VCaP (cell line): ENCODE data around the gene PERP.

Experiments
- H3K27ac ChIP-seq: fragments of 450-650 bp; 2 replicates; pipeline ENCODE4 v1.5.1; 2017
- TF ChIP-seq, protein P1 (sequence below): fragments of 450-650 bp; conservative IDR thresholded peaks from 2 replicates; pipeline ENCODE4 v1.5.1; 2017; ENCODE audit warnings: mild to moderate bottlenecking, moderate library complexity

PERP gene

DNA sequence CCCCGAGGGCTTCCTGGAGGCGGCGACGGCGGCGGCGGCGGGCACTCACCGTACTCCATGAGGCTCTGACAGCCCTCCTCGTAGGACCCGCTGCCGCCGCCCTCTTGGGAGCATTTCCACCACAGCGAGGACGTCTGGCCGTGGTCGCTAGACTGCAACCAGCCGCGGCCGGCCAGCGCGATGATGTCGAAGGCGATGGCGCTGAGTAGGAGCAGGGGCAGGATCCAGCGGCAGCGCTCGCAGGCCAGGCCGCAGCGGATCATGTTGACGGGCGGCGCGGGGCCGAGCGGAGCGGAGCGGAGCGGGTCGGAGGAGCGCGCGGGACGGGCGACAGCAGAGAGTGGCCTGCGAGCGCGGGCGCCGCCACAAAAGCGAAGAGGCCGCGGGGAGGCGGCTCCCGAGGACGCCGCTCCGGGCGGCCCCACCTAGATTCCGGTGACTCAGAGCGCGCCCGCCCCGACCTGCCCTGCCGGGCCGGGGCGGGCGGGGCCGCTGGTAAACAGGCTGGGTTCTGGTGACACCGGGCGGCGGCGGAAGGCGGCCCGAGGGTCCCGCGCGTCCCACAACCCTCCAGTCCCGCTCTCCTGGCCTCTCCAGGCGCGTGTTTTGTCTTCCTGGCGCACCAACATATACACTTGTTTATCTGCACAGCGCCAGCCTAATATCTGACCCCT lies at the start of gene PERP:
TSS of gene PERP (minus strand) at position 342 of the 674 bp plus-strand sequence. CDS start at position 263, 79 bp downstream.
- H3K27ac ChIP-seq, result peak within 1 kb of the TSS; percentile 83
- TF ChIP-seq, protein P1, sequence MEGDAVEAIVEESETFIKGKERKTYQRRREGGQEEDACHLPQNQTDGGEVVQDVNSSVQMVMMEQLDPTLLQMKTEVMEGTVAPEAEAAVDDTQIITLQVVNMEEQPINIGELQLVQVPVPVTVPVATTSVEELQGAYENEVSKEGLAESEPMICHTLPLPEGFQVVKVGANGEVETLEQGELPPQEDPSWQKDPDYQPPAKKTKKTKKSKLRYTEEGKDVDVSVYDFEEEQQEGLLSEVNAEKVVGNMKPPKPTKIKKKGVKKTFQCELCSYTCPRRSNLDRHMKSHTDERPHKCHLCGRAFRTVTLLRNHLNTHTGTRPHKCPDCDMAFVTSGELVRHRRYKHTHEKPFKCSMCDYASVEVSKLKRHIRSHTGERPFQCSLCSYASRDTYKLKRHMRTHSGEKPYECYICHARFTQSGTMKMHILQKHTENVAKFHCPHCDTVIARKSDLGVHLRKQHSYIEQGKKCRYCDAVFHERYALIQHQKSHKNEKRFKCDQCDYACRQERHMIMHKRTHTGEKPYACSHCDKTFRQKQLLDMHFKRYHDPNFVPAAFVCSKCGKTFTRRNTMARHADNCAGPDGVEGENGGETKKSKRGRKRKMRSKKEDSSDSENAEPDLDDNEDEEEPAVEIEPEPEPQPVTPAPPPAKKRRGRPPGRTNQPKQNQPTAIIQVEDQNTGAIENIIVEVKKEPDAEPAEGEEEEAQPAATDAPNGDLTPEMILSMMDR, result no peak; the same call in 1 of the 2 replicates

DNA sequence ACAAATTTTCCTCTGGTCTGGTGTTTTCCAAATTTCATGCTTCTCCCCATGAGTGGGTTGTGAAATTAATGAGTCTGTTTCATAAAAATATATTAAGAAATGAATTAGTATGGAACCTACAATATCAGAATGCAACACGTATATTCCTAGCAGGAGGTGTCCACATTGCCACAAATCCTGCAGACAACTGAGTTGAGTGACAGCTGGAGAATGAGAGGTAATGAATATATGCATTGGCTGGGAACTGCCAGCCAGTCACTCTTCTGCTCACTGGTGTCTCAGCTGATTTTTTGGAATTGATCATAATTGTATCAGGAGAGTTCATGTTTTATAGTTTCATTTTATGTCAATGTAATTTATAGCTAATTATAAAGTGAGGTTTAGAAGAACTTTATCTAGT lies 48.2 kb upstream of the PERP start:
- H3K27ac ChIP-seq, result no peak overlapping the region
- TF ChIP-seq, protein P1, result no peak

DNA sequence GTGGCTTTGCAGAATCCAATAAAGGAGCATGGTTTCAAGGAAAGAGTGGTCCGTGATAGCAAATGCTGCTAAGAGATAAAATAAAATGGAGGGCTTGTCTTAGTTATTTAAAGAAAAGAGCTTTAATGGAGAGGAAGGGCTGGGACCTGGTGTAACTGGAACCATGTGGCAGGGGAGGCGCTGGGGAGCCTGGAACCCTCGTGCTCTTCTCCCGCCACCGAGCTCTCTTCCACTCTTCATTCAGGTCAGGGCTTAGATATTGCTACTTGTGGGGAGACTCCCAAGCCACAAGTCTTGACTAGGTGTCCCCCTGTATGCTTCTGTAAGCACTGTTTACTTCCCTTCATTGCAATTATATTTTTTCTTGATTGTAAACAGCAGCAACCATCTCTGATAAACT lies 39.3 kb upstream of the PERP start:
- no peak overlapping the region for H3K27ac ChIP-seq
- TF ChIP-seq, protein P1, result no peak

DNA sequence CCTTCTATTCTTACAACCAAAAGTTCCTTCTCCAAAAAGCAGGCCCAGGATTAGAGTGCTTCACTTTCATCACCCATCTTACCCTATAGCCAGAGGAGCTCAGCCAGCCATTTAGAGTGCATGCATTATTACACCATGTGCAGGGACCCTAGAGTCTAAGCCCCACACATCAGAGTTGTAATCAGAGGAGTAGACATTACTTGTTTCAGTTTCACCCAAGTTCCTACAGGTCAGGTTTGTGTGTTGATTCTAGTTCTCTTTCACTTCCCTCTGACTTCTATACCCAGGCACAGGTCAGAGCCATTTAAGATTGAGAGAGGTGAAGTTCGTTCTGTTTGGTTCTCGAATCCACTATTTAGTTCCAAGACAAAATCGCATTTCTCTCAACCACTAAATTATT lies 38.2 kb upstream of the PERP start:
- no peak overlapping the region for H3K27ac ChIP-seq
- TF ChIP-seq, protein P1, result no peak

DNA sequence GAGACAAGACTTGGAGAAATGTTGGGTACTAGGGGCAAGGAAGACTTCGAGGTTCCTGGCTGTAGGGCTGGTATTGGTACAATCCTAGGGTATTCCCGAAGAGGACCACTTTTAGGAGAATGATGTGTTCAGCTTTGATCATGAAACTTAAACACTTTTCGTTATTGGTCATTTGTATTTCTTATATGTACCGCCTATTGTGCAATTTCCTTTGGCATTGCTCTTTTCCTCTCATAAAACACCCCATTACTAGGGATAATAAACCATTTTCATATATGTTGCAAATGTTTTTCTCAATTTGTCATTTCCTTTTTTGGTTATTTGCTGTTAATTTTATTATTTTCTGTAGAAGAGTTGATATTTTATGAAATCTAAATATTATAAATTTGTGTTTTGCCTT lies 35.6 kb upstream of the PERP start:
- TF ChIP-seq, protein P1, result no peak
- H3K27ac ChIP-seq, result no peak overlapping the region

DNA sequence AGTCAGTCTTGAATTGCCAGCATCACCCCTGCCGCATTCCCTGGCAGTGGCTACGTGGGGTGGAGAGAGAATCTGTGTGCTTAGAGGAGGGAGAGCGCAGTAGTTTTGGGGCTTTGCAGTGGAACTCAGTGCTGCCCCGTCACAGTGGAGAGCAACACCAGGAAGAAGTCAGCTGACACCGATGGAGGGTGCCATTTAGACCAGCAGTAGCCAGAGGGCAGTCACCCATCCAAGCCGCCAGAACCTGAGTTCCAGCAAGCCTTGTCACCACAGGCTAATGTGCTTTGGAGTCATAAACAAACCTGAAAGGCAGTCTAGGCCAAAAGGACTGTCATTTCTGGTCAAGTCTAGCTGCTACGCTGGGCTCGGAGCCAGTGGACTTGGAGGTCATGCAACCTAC lies 22.0 kb upstream of the PERP start:
- TF ChIP-seq, protein P1, result no peak
- no peak overlapping the region for H3K27ac ChIP-seq

DNA sequence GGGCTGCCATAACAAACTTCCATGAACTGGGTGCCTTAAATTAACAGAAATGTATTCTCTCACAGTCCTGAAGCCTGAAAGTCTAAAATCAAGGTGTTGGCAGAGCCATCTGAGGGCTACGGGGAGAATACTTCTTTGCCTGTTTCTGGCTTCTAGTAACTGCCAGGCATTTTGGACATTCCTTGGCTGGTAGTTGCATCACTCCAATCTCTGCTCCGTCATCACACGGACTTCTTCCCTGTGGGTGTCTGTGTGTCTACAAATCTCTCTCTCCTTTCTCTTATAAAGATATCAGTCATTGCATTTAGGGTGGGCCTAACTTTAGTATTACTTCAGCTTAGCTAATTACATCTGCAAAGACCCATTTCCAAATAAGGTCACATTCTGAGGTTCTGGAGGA lies 20.9 kb upstream of the PERP start:
- no peak overlapping the region for H3K27ac ChIP-seq
- TF ChIP-seq, protein P1, result no peak
